SK-N-SH treated with all-trans-retinoic acid at 6 μM for 48 hours (cell line): Measurements from ENCODE around the gene HPGD.

ENCODE experiments used
- ATAC-seq: fragments of 200-7000 bp; cut with Tn5 transposase; 3 replicates; pipeline ENCODE4 v1.9.1; 2020; ENCODE audit warnings: mild to moderate bottlenecking, moderate library complexity
- ARNTL ChIP-seq: fragments of 450-650 bp; formaldehyde crosslinking; IDR thresholded peaks from 2 replicates; pipeline ENCODE4 v1.5.0; 2020; ENCODE audit warnings: low read depth, mild to moderate bottlenecking, moderate library complexity, borderline replicate concordance
- BACH2 ChIP-seq: fragments of 250-450 bp; sonication (Bioruptor Pico); IDR thresholded peaks from 2 replicates; pipeline ENCODE4 v1.9.0; 2021; ENCODE audit warnings: mild to moderate bottlenecking, borderline replicate concordance
- CSDC2 ChIP-seq: fragments of 250-450 bp; sonication (Bioruptor Pico); IDR thresholded peaks from 2 replicates; pipeline ENCODE4 v1.5.0; 2020; ENCODE audit warnings: mild to moderate bottlenecking, moderate library complexity
- ESRRG ChIP-seq: fragments of 250-450 bp; sonication (Bioruptor Pico); IDR thresholded peaks from 2 replicates; pipeline ENCODE4 v1.6.1; 2021; ENCODE audit warnings: mild to moderate bottlenecking
- GLIS3 ChIP-seq: fragments of 250-450 bp; sonication (Bioruptor Pico); IDR thresholded peaks from 2 replicates; pipeline ENCODE4 v1.5.0; 2020; ENCODE audit warnings: mild to moderate bottlenecking, moderate library complexity
- ISL1 ChIP-seq: fragments of 250-450 bp; sonication (Bioruptor Pico); IDR thresholded peaks from 2 replicates; pipeline ENCODE4 v2.1.2; 2022; ENCODE audit warnings: mild to moderate bottlenecking, moderate library complexity
- OSR1 ChIP-seq: fragments of 250-450 bp; sonication (Bioruptor Pico); IDR thresholded peaks from 2 replicates; pipeline ENCODE4 v1.8.0; 2022; ENCODE audit warnings: moderate library complexity, mild to moderate bottlenecking, inconsistent platforms
- PATZ1 ChIP-seq: fragments of 250-450 bp; sonication (Bioruptor Pico); IDR thresholded peaks from 2 replicates; pipeline ENCODE4 v1.8.0; 2020; ENCODE audit warnings: mild to moderate bottlenecking, moderate library complexity, borderline replicate concordance
- POU6F1 ChIP-seq: fragments of 250-450 bp; sonication (Bioruptor Pico); IDR thresholded peaks from 2 replicates; pipeline ENCODE4 v1.8.0; 2021; ENCODE audit warnings: low read depth, mild to moderate bottlenecking, moderate library complexity, borderline replicate concordance
- PPARA ChIP-seq: fragments of 250-450 bp; sonication (Bioruptor Pico); IDR thresholded peaks from 2 replicates; pipeline ENCODE4 v1.5.0; 2020; ENCODE audit warnings: mild to moderate bottlenecking, borderline replicate concordance
- RARB ChIP-seq: fragments of 250-450 bp; sonication (Bioruptor Pico); IDR thresholded peaks from 2 replicates; pipeline ENCODE4 v1.8.0; 2021; ENCODE audit warnings: mild to moderate bottlenecking, moderate library complexity
- SNAI2 ChIP-seq: fragments of 250-450 bp; sonication (Bioruptor Pico); IDR thresholded peaks from 2 replicates; pipeline ENCODE4 v1.5.0; 2020; ENCODE audit warnings: mild to moderate bottlenecking, moderate library complexity
- TCF4 ChIP-seq: fragments of 250-450 bp; sonication (Bioruptor Pico); IDR thresholded peaks from 2 replicates; pipeline ENCODE4 v1.8.0; 2021; ENCODE audit warnings: mild to moderate bottlenecking, moderate library complexity, borderline replicate concordance
- TOX ChIP-seq: fragments of 250-450 bp; sonication (Bioruptor Pico); IDR thresholded peaks from 2 replicates; pipeline ENCODE4 v1.8.0; 2021; ENCODE audit warnings: mild to moderate bottlenecking, moderate library complexity, borderline replicate concordance
- ZC3H10 ChIP-seq: fragments of 250-450 bp; sonication (Bioruptor Pico); IDR thresholded peaks from 2 replicates; pipeline ENCODE4 v1.5.1; 2021; ENCODE audit warnings: mild to moderate bottlenecking, moderate library complexity
- ZFP3 ChIP-seq: fragments of 250-450 bp; sonication (Bioruptor Pico); IDR thresholded peaks from 2 replicates; pipeline ENCODE4 v1.5.0; 2020; ENCODE audit warnings: mild to moderate bottlenecking, moderate library complexity
- ZFP30 ChIP-seq: fragments of 450-650 bp; formaldehyde crosslinking; IDR thresholded peaks from 2 replicates; pipeline ENCODE4 v1.5.0; 2022; ENCODE audit warnings: mild to moderate bottlenecking, moderate library complexity
- ZNF565 ChIP-seq: fragments of 450-650 bp; formaldehyde crosslinking; conservative IDR thresholded peaks from 2 replicates; pipeline ENCODE4 v1.5.0; 2020; ENCODE audit warnings: low read depth, mild to moderate bottlenecking, moderate library complexity
- ZNF70 ChIP-seq: fragments of 450-650 bp; formaldehyde crosslinking; IDR thresholded peaks from 2 replicates; pipeline ENCODE4 v1.5.0; 2020; ENCODE audit warnings: mild to moderate bottlenecking, moderate library complexity
- ZNF8 ChIP-seq: fragments of 450-650 bp; formaldehyde crosslinking; IDR thresholded peaks from 2 replicates; pipeline ENCODE4 v1.5.0; 2020; ENCODE audit warnings: mild to moderate bottlenecking, moderate library complexity
- TF ChIP-seq, protein P1 (sequence below): fragments of 250-450 bp; sonication (Bioruptor Pico); IDR thresholded peaks from 2 replicates; pipeline ENCODE4 v1.5.1; 2020; ENCODE audit warnings: low read depth, mild to moderate bottlenecking, moderate library complexity
- TF ChIP-seq, protein P2 (sequence below): fragments of 250-450 bp; sonication (Bioruptor Pico); IDR thresholded peaks from 2 replicates; pipeline ENCODE4 v1.5.1; 2021; ENCODE audit warnings: mild to moderate bottlenecking, moderate library complexity

The HPGD gene

GRCh38 chr4:174538123-174538875, 16.0 kb upstream of the HPGD start:
- TF ChIP-seq TOX (CRISPR knock-in tag) (no peak), PATZ1 (CRISPR knock-in tag) (no peak), ESRRG (CRISPR knock-in tag) (no peak), POU6F1 (no peak), PPARA (no peak), CSDC2 (CRISPR knock-in tag) (no peak), ZFP3 (CRISPR knock-in tag) (no peak), ZC3H10 (CRISPR knock-in tag) (no peak), ZNF8 (no peak), ARNTL (no peak), GLIS3 (CRISPR knock-in tag) (no peak)
- no peak for ATAC-seq

DNA sequence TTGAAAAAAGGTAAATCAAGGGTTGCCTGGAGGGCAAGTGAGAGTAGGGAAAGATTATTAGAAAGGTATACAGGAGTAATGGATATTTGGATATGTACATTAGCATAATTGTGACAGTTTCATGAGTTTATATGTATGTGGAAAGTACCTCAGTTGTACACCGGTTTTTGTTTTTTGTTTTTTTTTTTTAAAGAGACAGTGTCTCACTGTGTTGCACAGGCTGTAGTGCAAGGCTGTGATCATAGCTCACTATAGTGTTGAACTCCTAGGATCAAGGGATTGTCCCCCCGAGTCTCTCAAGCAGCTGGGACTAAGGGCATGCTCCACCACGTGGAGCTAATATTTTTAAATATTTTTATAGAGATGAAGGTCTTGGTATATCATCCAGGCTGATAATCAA, 15.3 kb upstream of the HPGD start:
- TF ChIP-seq TOX (CRISPR knock-in tag): no peak
- TF ChIP-seq ZFP3 (CRISPR knock-in tag): no peak
- no peak for TF ChIP-seq OSR1 (CRISPR knock-in tag)
- no peak for TF ChIP-seq ESRRG (CRISPR knock-in tag)
- TF ChIP-seq PPARA: no peak
- ATAC-seq: no peak

DNA sequence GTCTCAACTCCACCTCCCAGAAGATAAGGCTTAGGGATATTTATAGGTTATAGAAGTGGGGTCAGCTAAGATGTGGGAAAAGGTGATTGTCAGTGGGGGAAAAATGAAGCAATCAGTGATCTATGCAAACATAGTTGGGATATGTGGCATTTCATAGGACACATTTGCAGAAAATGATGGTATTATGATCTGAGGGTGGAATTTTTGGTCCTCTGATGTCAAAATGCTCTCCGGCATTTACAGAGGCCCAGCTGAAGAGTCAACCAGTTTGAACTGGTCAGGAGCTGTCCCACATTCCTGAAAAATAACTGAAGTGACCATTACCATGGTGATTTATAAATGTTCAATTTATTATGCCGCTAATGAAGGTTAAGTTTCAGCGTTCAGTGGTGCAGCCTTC, 12.2 kb upstream of the HPGD start:
- no peak for TF ChIP-seq RARB (CRISPR knock-in tag)
- no peak for TF ChIP-seq ZNF70 (CRISPR knock-in tag)
- TF ChIP-seq OSR1 (CRISPR knock-in tag): no peak
- no peak for TF ChIP-seq ZFP3 (CRISPR knock-in tag)
- no peak for TF ChIP-seq ZNF565
- no peak for TF ChIP-seq SNAI2
- no peak for TF ChIP-seq ZC3H10 (CRISPR knock-in tag)
- TF ChIP-seq TOX (CRISPR knock-in tag): no peak
- no peak for TF ChIP-seq GLIS3 (CRISPR knock-in tag)
- TF ChIP-seq BACH2 (CRISPR knock-in tag): no peak
- no peak for TF ChIP-seq TCF4 (CRISPR knock-in tag)
- TF ChIP-seq PATZ1 (CRISPR knock-in tag): no peak
- TF ChIP-seq, protein P1, sequence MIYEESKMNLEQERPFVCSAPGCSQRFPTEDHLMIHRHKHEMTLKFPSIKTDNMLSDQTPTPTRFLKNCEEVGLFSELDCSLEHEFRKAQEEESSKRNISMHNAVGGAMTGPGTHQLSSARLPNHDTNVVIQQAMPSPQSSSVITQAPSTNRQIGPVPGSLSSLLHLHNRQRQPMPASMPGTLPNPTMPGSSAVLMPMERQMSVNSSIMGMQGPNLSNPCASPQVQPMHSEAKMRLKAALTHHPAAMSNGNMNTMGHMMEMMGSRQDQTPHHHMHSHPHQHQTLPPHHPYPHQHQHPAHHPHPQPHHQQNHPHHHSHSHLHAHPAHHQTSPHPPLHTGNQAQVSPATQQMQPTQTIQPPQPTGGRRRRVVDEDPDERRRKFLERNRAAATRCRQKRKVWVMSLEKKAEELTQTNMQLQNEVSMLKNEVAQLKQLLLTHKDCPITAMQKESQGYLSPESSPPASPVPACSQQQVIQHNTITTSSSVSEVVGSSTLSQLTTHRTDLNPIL (CRISPR knock-in tag): no peak
- TF ChIP-seq, protein P2, sequence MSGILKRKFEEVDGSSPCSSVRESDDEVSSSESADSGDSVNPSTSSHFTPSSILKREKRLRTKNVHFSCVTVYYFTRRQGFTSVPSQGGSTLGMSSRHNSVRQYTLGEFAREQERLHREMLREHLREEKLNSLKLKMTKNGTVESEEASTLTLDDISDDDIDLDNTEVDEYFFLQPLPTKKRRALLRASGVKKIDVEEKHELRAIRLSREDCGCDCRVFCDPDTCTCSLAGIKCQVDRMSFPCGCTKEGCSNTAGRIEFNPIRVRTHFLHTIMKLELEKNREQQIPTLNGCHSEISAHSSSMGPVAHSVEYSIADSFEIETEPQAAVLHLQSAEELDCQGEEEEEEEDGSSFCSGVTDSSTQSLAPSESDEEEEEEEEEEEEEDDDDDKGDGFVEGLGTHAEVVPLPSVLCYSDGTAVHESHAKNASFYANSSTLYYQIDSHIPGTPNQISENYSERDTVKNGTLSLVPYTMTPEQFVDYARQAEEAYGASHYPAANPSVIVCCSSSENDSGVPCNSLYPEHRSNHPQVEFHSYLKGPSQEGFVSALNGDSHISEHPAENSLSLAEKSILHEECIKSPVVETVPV (CRISPR knock-in tag): no peak
- no peak for TF ChIP-seq ISL1
- ATAC-seq: no peak

DNA sequence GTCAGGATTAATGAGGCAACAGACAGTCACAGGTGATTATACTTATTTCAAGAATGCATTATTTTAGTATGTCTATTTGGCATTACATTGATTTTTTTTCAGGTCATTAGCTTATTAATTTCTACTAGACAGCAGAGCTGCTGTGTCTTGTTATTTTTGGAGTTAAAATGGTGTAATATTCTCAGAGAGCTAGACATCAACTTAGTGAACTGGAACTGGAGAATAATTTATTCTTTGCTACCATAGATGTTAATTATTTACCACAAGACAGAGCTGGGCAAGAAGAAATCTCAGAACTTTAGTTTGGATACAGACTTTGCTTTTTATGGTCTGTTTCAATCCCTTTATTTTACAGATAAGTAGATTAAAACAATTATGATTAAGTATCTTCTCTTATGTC, 10.2 kb upstream of the HPGD start:
- TF ChIP-seq ZNF8 (no peak), BACH2 (CRISPR knock-in tag) (no peak), ZFP30 (CRISPR knock-in tag) (no peak), ISL1 (no peak), GLIS3 (CRISPR knock-in tag) (no peak), TCF4 (CRISPR knock-in tag) (no peak), ZFP3 (CRISPR knock-in tag) (no peak), CSDC2 (CRISPR knock-in tag) (no peak), RARB (CRISPR knock-in tag) (no peak), ZNF565 (no peak), ESRRG (CRISPR knock-in tag) (no peak), PPARA (no peak)
- no peak for ATAC-seq
